NCI-H748 (cell line): ENCODE measurements around the gene SELPLG.
"Not testable (repeated sequence)": the region's sequence is repeated elsewhere in the genome, so short reads cannot be mapped to it uniquely, and the experiment has no call there.

Source experiments
- DNase-seq: peaks from one replicate; lab custom pipeline; 2025; ENCODE audit not compliant: unreplicated experiment; lab: John Stamatoyannopoulos, UW

The SELPLG gene

GRCh38 chr12:108656247-108656646 lies 22.6 kb upstream of the SELPLG start:
- DNase-seq = not testable (repeated sequence)

GRCh38 chr12:108655812-108656175 lies 22.1 kb upstream of the SELPLG start:
- not testable (repeated sequence) for DNase-seq

- DNase-seq = not testable (repeated sequence)
Measured at GRCh38 chr12:108654622-108655021, 20.9 kb upstream of the SELPLG start.

- no peak for DNase-seq
Measured at GRCh38 chr12:108653922-108654321, 20.2 kb upstream of the SELPLG start.

- DNase-seq = no peak
Measured at GRCh38 chr12:108653082-108653516, 19.4 kb upstream of the SELPLG start.

- DNase-seq = no peak
Measured at GRCh38 chr12:108650083-108650482, 16.4 kb upstream of the SELPLG start.

GRCh38 chr12:108649669-108650068 lies 16.0 kb upstream of the SELPLG start:
- DNase-seq = no peak

GRCh38 chr12:108649126-108649525 lies 15.4 kb upstream of the SELPLG start:
- DNase-seq = no peak

GRCh38 chr12:108648371-108648770 lies 14.7 kb upstream of the SELPLG start:
- no peak for DNase-seq

GRCh38 chr12:108647585-108648287 lies 14.0 kb upstream of the SELPLG start:
- DNase-seq = no peak

GRCh38 chr12:108646600-108647579 lies 13.2 kb upstream of the SELPLG start:
- DNase-seq = no peak

- no peak for DNase-seq
Measured at GRCh38 chr12:108645686-108646599, 12.2 kb upstream of the SELPLG start.

- no peak for DNase-seq
Measured at GRCh38 chr12:108644811-108645120, 11.1 kb upstream of the SELPLG start.

GRCh38 chr12:108643941-108644810 lies 10.5 kb upstream of the SELPLG start:
- DNase-seq = no peak

- DNase-seq = no peak
Measured at GRCh38 chr12:108642899-108643654, 9.4 kb upstream of the SELPLG start.

GRCh38 chr12:108642269-108642870 lies 8.7 kb upstream of the SELPLG start:
- no peak for DNase-seq

- DNase-seq = no peak
Measured at GRCh38 chr12:108641446-108642268, 8.0 kb upstream of the SELPLG start.

- DNase-seq = no peak
Measured at GRCh38 chr12:108640802-108641445, 7.2 kb upstream of the SELPLG start.
